HG03175 (cell line): ENCODE results near the gene PKIG.
"Not testable (repeated sequence)": the region's sequence is repeated elsewhere in the genome, so short reads cannot be mapped to it uniquely, and the experiment has no call there.

Experiments used
- ATAC-seq: cut with Tn5 transposase; IDR thresholded peaks from one replicate; pipeline ENCODE4 v1.9.1; 2021; ENCODE audit warnings: mild to moderate bottlenecking, moderate library complexity; ENCODE audit not compliant: unreplicated experiment

PKIG gene

GRCh38 chr20:44582311-44583025, at the start of gene PKIG:
TSS of gene PKIG (plus strand) at chr20:44582579. CDS start at chr20:44614557, 31,978 bp downstream.
- no peak for ATAC-seq

DNA sequence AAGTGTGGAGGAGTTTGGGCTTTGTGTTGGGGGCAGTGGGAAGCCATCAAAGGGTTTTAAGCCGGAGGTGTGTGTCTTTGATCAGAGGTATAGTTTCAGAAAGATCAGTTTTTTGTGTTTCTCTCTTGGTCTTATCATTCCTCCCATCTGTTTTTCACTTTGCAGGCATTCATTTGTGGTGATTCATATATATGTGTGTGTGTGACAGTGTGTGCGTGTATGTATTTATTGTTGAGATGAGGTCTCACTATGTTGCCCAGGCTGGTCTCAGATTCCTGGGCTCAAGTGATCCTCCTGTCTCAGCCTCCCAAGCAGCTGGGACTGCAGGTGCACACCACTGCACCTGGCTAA, 49.4 kb upstream of the PKIG start:
- no peak for ATAC-seq

- ATAC-seq: no peak
Measured at GRCh38 chr20:44533928-44534327, 48.5 kb upstream of the PKIG start.

- ATAC-seq: no peak
Measured at GRCh38 chr20:44536175-44536574, 46.2 kb upstream of the PKIG start.

DNA sequence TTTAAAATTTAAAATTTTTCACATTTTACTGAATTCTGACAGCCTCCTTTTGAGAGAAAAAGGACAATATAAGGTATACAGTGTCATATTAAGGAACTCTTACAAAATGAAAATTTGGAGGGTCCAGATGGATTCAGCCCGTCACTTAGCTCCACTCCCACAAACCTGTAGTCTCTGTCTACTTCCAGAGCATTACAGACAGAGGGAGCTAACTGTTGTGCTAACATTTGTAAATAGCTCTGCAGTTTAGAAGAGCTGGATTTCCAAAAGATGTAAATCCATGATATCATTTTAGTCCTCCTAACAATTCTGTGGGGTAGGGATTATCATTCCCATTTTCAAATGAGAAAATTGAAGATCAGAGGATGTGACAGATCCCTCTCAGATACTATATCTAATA, 44.4 kb upstream of the PKIG start:
- no peak for ATAC-seq

DNA sequence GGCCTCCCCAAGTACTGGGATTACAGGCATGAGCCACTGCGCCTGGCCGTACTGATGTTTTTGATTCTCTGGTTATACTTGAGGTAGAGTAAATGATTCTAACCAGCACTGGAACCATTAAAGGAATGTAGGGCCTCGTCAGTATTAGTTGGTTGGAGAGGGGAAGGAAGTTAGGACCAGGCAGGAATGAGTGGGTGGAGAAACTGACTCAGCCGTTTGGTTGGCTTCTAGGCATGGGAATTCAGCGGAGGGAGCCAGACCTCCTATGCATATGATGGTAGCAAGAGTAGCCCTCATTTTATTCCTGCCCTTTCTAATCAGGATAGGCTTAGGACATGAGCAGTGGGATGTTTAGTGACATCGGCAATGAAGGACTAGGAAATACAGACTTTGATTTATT, 41.5 kb upstream of the PKIG start:
- ATAC-seq: no peak

- ATAC-seq: no peak
Measured at GRCh38 chr20:44541992-44542391, 40.4 kb upstream of the PKIG start.

DNA sequence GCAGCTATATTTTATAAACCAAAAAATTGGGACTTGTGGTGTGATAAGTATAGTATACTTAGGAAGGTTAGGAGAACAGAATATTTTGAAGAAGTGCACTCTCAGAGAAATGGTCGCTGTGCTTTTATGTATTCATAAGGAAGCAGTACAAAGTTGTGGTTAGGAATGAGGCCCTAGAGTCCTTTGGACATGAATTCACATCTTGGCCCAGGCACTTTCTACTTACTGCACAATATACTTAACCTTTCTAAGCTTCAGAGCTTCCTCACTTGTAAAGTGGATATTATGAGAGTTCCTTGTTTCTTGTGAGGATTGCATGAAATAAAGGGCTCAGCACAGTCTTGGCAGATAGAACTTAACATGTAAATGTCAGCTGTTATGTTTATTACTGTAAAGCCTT, 39.5 kb upstream of the PKIG start:
- ATAC-seq: no peak

GRCh38 chr20:44543358-44543757, 39.0 kb upstream of the PKIG start:
- ATAC-seq: no peak

GRCh38 chr20:44544263-44544662, 38.1 kb upstream of the PKIG start:
- no peak for ATAC-seq

GRCh38 chr20:44547419-44547818, 35.0 kb upstream of the PKIG start:
- no peak for ATAC-seq

DNA sequence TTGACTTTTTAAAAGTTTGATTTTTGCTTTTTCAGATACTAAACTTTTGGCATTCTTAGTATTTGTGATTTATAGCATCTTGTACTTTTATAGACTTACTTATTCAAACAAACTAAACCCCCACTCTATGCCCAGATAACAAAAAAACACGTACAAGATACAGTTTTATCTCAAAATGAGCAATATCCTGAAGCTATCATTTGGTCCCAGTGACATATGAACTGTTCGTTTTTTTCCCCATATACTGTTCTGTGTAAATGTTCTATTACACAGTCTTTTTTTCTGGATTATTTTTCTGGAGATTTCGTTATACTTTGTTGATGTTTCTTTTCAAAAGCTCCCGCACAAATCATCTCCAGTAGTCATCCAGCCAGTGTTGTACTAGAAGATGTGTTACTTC, 33.3 kb upstream of the PKIG start:
- no peak for ATAC-seq

DNA sequence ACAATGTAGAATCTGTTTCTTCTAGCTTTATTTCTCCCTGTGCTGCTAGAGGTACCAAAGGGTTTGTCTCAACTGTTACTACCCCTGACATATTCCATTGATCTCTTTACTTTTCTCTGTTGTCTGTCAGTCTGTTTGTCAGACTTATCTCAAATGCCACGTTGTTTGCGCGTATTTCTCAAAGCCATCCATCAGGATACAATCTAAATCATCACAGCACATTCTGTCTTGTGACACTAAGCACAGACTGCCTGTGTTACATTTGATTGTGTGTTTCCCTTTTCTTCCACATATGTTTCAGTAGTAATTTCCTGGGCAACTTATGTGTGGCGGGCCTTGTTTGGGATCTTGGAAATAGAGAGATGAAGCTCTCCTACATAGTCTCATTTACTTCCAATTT, 30.3 kb upstream of the PKIG start:
- ATAC-seq: no peak

GRCh38 chr20:44552568-44552949, 29.8 kb upstream of the PKIG start:
- no peak for ATAC-seq

DNA sequence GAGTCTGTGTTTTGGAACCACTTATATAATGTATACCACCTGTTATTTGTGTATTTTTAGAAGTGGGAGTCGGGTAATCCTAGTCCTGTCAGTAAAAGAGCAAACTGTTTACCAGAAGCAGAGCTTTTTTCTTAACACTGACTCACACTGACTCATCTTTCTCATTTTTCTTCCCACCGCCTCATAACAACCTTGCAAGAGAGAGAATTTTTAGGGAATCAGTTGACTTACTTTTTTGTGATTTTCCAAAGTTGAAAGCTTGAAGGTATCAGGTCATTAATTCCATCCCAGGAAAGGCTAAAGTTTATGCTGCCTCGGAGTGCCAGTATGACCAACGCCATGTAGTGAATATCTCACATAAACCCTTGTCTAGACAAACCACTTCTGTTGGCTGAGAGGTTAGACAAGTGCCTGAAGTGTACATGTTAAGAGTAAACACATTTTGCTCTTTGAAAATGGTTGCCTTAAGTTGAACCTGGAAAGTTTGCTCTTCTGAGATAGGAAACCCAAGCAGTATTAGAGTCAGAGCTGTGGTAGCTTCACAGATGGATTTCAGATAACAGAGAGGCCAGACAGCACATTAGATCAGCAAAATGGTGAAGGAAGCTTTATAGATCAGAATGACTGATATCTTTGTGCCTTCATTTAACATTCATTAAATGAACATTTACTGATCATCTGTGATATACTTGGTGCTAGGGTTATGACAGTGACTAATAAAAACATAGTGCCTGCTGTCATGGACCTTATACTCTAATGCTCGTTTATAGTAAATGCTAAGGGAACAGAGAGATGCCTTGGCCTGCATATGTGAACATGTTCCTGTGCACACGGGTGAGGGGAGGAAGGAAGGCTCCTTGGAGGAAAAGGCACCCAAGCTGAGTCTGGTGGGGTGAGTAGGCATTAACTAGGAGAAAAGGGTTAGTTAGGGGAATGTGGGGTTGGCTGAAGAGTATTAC, 29.1 kb upstream of the PKIG start:
- no peak for ATAC-seq

GRCh38 chr20:44559302-44559701, 23.1 kb upstream of the PKIG start:
- ATAC-seq: no peak

- no peak for ATAC-seq
Measured at GRCh38 chr20:44560229-44560628, 22.1 kb upstream of the PKIG start.

- ATAC-seq: not testable (repeated sequence)
Measured at GRCh38 chr20:44560818-44561217, 21.6 kb upstream of the PKIG start.

DNA sequence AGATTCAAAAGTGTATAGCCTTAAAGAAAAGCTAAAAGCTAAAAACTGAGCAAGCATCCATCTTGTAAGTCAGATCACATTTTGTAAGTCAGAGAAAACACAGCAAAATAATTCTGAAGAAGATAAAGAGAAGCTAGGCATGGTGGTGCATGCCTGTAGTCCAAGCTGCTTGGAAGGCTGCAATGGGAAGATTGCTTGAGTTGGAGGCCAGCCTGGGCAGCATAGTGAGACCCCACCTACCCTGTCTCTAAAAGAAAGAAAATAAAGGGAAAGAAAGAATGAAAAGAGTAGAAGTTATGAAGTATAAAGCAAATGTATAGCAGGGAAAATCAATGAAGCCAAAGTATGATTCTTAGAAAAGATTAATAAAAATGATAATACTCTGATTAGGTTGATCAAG, 20.5 kb upstream of the PKIG start:
- ATAC-seq: no peak

GRCh38 chr20:44566018-44566417, 16.4 kb upstream of the PKIG start:
- ATAC-seq: no peak

- no peak for ATAC-seq
Measured at GRCh38 chr20:44566811-44567210, 15.6 kb upstream of the PKIG start.

GRCh38 chr20:44570367-44570766, 12.0 kb upstream of the PKIG start:
- no peak for ATAC-seq
